Gastroesophageal sphincter (tissue), 4 donors: Measurements from ENCODE around the gene TPD52L2. TPM values are rescaled to one million over a fixed set of nuclear protein-coding genes. Genes with fewer than 3 reads are reported as not detected.
"Not testable (repeated sequence)": the region's sequence is repeated elsewhere in the genome, so short reads cannot be mapped to it uniquely, and the experiment has no call there.

ENCODE experiments used
- ATAC-seq: fragments of 150-250 bp; one replicate; pipeline ENCODE4 v1.9.1; 2016; ENCODE audit warnings: mild to moderate bottlenecking, moderate library complexity
- H3K27ac ChIP-seq, 4 donors: fragments of 200-600 bp; sonication (generic) in 3 of 4; 1 replicate in 3 of 4; 2 replicates in 1 of 4; pipeline ENCODE4 v1.5.1; 2016 to 2019
- H3K27me3 ChIP-seq: fragments of 200-600 bp; sonication (generic); one replicate; pipeline ENCODE4 v1.5.1; 2019
- H3K36me3 ChIP-seq, 2 donors: fragments of 200-600 bp; sonication (generic); one replicate each; pipeline ENCODE4 v1.5.1; 2019; ENCODE audit warnings: control low read depth in 1 of 2
- H3K4me1 ChIP-seq, 3 donors: fragments of 200-600 bp; sonication (generic); 1 replicate in 2 of 3; 2 replicates in 1 of 3; pipeline ENCODE4 v1.5.1; 2016 to 2019; ENCODE audit warnings: control low read depth in 2 of 3
- H3K4me3 ChIP-seq, 2 donors: fragments of 200-600 bp; sonication (generic); one replicate each; pipeline ENCODE4 v1.5.1; 2019; ENCODE audit warnings: mild to moderate bottlenecking in 1 of 2, moderate library complexity in 1 of 2
- H3K9me3 ChIP-seq, 3 donors: fragments of 200-600 bp; sonication (generic); one replicate each; pipeline ENCODE4 v1.5.1; 2017 to 2019; ENCODE audit warnings: control low read depth in 2 of 3
- CTCF ChIP-seq, 4 experiments: fragments of 200-600 bp in 2 of 4; fragments of 450-650 bp in 2 of 4; sonication (generic) in 1 of 4; IDR thresholded peaks; one replicate each; pipeline ENCODE4 v1.5.1; 2017 to 2019; ENCODE audit warnings: antibody characterized with exemption in 4 of 4, mild to moderate bottlenecking in 2 of 4, moderate library complexity in 2 of 4
- EP300 ChIP-seq: sonication (generic); formaldehyde crosslinking; IDR thresholded peaks from one replicate; pipeline ENCODE4 v1.6.1; 2017; ENCODE audit warnings: antibody characterized with exemption, mild to moderate bottlenecking
- POLR2A ChIP-seq, 2 donors: fragments of 450-650 bp; IDR thresholded peaks; one replicate each; pipeline ENCODE4 v1.6.1; 2017; ENCODE audit warnings: antibody characterized with exemption in 2 of 2, mild to moderate bottlenecking in 2 of 2, moderate library complexity in 1 of 2
- POLR2AphosphoS5 ChIP-seq: sonication (generic); formaldehyde crosslinking; IDR thresholded peaks from one replicate; pipeline ENCODE4 v1.6.1; 2017; ENCODE audit warnings: antibody characterized with exemption
- WGBS, 2 donors: methylation state at CpG; one replicate each; pipeline ENCODE4 v1.1.5; 2018; ENCODE audit warnings: low coverage in 1 of 2; 5-methylcytosine and 5-hydroxymethylcytosine counted together
- total RNA-seq, 4 donors: library from RNA; depleted of rRNA; stranded (reverse); fragments of >200 nt; gene quantifications; one replicate each; pipeline ENCODE4 v1.1.0, GENCODE V29; 2016

Gene TPD52L2
- total RNA-seq, 4 donors from 2014 or later: 136 to 157 (median 145) TPM

DNA sequence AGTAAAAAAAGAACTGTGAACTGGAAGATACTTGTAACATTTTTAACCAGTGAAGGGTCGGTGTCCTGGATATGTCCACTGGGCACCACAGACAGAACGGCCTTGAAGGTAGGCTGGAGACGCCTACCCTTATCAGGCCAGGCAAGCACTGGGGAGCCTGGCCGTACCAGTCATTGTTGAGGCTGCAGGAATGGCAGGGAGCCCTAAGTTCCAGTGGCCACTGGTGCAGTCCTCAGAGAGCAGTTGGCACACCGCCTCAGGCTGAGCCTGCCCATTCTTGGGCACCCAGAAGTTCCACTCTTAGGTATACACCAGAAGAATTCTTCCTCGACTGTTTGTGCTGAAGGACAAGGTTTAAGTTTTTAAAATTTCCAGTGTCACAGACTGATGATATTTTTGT is 50.4 kb downstream of the TPD52L2 start:
- H3K36me3 ChIP-seq: peaks cover 0 to 26% of the 10 kb centered on the region in 2 donors
- no peak for ATAC-seq
- no peaks in the 10 kb centered on the region for H3K27me3 ChIP-seq
- no peak overlapping the region for H3K4me3 ChIP-seq
- WGBS, 2 donors: 78 to 92% methylated on average over 3 to 6 of the region's 6 CpGs
- TF ChIP-seq EP300 (no peak), POLR2AphosphoS5 (no peak), POLR2A (IDR thresholded peaks at IDR 0.05) (no peak), CTCF (IDR thresholded peaks at IDR 0.05) (no peak)
- H3K9me3 ChIP-seq: no peaks in the 10 kb centered on the region
- no peak overlapping the region for H3K27ac ChIP-seq
- peaks cover 0 to 15% (median 0%) of the 10 kb centered on the region in 3 donors for H3K4me1 ChIP-seq

GRCh38 chr20:63916371-63916939 is 51.4 kb downstream of the TPD52L2 start:
- H3K9me3 ChIP-seq, H3K4me3 ChIP-seq, H3K27ac ChIP-seq, H3K27me3 ChIP-seq, H3K4me1 ChIP-seq, ATAC-seq: not testable (repeated sequence)
- H3K36me3 ChIP-seq: peaks cover 0 to 29% of the 10 kb centered on the region in 2 donors
- 87 to 93% methylated on average over 4 to 8 of the region's 8 CpGs for WGBS, 2 donors

- WGBS, 2 donors: 88 to 89% methylated on average over 2 to 5 of the region's 11 CpGs
- no peak for TF ChIP-seq CTCF (IDR thresholded peaks at IDR 0.05)
- no peak for TF ChIP-seq EP300
- TF ChIP-seq POLR2AphosphoS5: no peak
- TF ChIP-seq POLR2A (IDR thresholded peaks at IDR 0.05): no peak
- Histone ChIP-seq H3K27ac (no peak overlapping the region), H3K9me3 (no peaks in the 10 kb centered on the region), H3K4me3 (no peak overlapping the region), H3K27me3 (no peaks in the 10 kb centered on the region), H3K36me3 (peaks cover 0 to 37% of the 10 kb centered on the region in 2 donors), H3K4me1 (no peaks in the 10 kb centered on the region)
- no peak for ATAC-seq
Observed at GRCh38 chr20:63917811-63918210, 52.7 kb downstream of the TPD52L2 start.

DNA sequence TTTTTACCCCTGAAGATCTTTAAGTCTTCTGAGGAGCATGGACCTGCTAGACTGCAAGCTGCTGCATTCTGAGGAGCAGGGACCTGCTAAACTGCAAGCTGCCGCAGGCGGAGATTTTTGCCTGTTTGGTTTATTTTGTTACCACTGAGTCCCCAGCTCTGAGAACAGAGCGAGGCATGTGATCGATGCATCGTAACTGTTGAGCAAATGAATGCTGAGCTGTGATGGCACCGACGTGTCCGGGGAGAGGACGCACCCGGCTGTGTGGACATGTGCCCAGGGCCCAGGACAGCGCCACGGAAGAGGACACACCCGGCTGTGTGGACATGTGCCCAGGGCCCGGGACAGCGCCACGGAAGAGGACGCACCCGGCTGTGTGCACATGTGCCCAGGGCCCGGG is 54.1 kb downstream of the TPD52L2 start:
- Histone ChIP-seq H3K4me3 (no peak overlapping the region), H3K9me3 (no peaks in the 10 kb centered on the region), H3K4me1 (no peaks in the 10 kb centered on the region), H3K36me3 (peaks cover 0 to 37% of the 10 kb centered on the region in 2 donors), H3K27ac (no peak overlapping the region), H3K27me3 (no peaks in the 10 kb centered on the region)
- no peak for ATAC-seq
- WGBS, 2 donors: 85% methylated on average over 4 of the region's 19 CpGs; no CpG with 5 or more reads in 1 of the 2 donors
- TF ChIP-seq CTCF (IDR thresholded peaks at IDR 0.05): no peak
- no peak for TF ChIP-seq POLR2A (IDR thresholded peaks at IDR 0.05)
- TF ChIP-seq POLR2AphosphoS5: no peak
- no peak for TF ChIP-seq EP300

DNA sequence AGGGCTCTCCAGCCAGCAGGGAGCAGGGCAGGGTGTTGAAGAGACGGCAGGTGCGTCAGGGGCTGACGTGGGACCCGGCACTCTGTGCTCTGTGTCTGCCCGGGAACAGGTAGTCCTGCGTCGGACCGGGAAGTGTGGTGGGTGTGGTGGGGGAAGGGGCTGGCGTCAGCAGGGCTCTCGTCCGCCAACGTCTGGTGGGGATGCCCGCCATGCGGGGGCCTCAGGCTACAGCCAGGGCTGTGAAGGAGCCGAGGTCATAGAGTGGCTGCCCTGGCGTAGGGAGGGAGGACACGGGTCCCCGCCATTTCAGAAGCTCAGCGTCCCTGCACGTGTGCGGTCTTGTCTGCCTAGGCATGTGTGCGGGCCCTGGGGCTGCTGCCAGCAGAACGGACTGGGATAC is 55.2 kb downstream of the TPD52L2 start:
- Histone ChIP-seq H3K36me3 (peaks cover 0 to 37% of the 10 kb centered on the region in 2 donors), H3K4me3 (no peak overlapping the region), H3K9me3 (no peaks in the 10 kb centered on the region), H3K27ac (no peak overlapping the region), H3K27me3 (no peaks in the 10 kb centered on the region), H3K4me1 (no peaks in the 10 kb centered on the region)
- WGBS, 2 donors: 87 to 96% methylated on average over 8 to 9 of the region's 23 CpGs
- no peak for ATAC-seq
- TF ChIP-seq CTCF (IDR thresholded peaks at IDR 0.05): no peak
- TF ChIP-seq POLR2A (IDR thresholded peaks at IDR 0.05): no peak
- no peak for TF ChIP-seq POLR2AphosphoS5
- TF ChIP-seq EP300: no peak
